Activated naive CD4-positive, alpha-beta T cell treated with anti-CD3 and anti-CD28 coated beads, Interleukin-2, amount 50 U/mL, for 72 hours (primary cell): Measurements from ENCODE around the gene LRRC47. TPM values are rescaled to one million over a fixed set of nuclear protein-coding genes. Genes with fewer than 3 reads are reported as not detected.

Experiments used
- ATAC-seq, 2 donors: fragments of 150-1000 bp; cut with Tn5 transposase; 2 replicates each; pipeline ENCODE4 v1.10.0; 2021; ENCODE audit warnings: mild to moderate bottlenecking in 2 of 2, moderate library complexity in 2 of 2
- DNase-seq, 2 donors: peaks; one replicate each; pipeline ENCODE4 v3.0.0; 2021 to 2022; ENCODE audit warnings: low spot score in 2 of 2
- H3K27ac Mint-ChIP-seq, 2 donors: one replicate each; pipeline ENCODE4 v1.8.0; 2022; ENCODE audit warnings: mild to moderate bottlenecking in 2 of 2, mixed read lengths in 2 of 2
- H3K36me3 Mint-ChIP-seq, 2 donors: one replicate each; pipeline ENCODE4 v1.8.0; 2022; ENCODE audit warnings: mixed read lengths in 2 of 2
- H3K9me3 Mint-ChIP-seq, 2 donors: one replicate each; pipeline ENCODE4 v1.8.0; 2022; ENCODE audit warnings: mixed read lengths in 2 of 2
- total RNA-seq, 2 donors: library from RNA; stranded (reverse); gene quantifications; one replicate each; pipeline ENCODE4 v1.2.3, GENCODE V29; 2022

The LRRC47 gene
- total RNA-seq, 2 donors from 2014 or later, result 26.8 to 33.9 TPM

- H3K36me3 Mint-ChIP-seq, result no peaks in the 10 kb centered on the region
- H3K9me3 Mint-ChIP-seq, result no peaks in the 10 kb centered on the region
- DNase-seq (no peak), ATAC-seq (no peak)
- no peak overlapping the region for H3K27ac Mint-ChIP-seq
These were observed 59.6 kb downstream of the LRRC47 start for GRCh38 chr1:3736708-3737107.

- no peak for ATAC-seq
- H3K27ac Mint-ChIP-seq, result peak overlapping the region in 1 of 2 donors; percentile 55
These were observed 60.2 kb downstream of the LRRC47 start for GRCh38 chr1:3736131-3736561.

DNA sequence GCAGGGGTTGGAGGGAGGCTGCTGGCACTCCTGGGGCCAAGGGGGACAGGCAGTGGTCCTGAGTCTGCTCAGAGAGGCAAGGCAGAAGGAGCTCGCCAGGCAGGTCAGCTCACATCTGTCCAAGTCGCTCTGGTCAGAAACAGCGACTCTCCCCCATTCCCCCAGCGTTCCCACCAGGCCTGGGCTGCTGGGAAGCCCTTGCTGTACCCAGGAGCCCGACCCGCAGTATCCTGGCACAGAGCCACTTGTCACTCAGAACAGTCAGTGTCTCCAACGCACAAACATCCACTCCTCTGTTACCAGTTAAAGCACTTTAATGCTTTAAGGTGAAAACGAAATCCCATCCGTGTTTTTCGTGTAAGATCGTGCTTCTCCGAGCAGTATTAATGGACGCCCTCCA lies 60.6 kb downstream of the LRRC47 start:
- no peak for ATAC-seq
- no peak for DNase-seq
- peak overlapping the region in 1 of 2 donors; percentile 55 for H3K27ac Mint-ChIP-seq
- no peaks in the 10 kb centered on the region for H3K9me3 Mint-ChIP-seq
- H3K36me3 Mint-ChIP-seq, result no peaks in the 10 kb centered on the region

More at GRCh38 chr1:3736131-3736561, 60.2 kb downstream of the LRRC47 start:
- Mint-ChIP-seq H3K36me3 (no peaks in the 10 kb centered on the region), H3K9me3 (no peaks in the 10 kb centered on the region)
- no peak for DNase-seq

- H3K27ac Mint-ChIP-seq, result no peak overlapping the region
- no peaks in the 10 kb centered on the region for H3K36me3 Mint-ChIP-seq
- no peaks in the 10 kb centered on the region for H3K9me3 Mint-ChIP-seq
- no peak for ATAC-seq
- no peak for DNase-seq
These were observed 61.1 kb downstream of the LRRC47 start for GRCh38 chr1:3735027-3735681.

DNA sequence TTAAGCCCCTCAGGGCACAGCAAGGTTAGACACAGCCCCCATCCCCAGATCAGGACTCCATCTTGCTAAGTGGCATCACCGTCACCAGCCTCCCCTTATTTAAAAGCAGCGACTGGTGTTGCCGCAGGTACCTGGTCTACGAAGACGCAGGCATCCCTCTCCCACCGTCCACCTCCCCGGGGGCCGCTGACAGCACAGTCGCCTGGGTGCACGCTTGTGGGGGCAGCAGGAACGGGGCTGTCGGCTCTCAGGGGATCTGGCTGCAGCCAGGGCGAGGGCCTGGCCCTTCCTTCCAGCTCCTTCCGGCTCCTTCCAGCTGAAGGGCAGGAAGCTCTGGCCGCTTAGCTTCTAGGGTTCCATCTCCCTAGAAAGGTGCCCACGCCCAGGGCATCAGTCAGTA lies 61.7 kb downstream of the LRRC47 start:
- H3K9me3 Mint-ChIP-seq, result no peaks in the 10 kb centered on the region
- no peak for DNase-seq
- no peak for ATAC-seq
- H3K27ac Mint-ChIP-seq, result no peak overlapping the region
- no peaks in the 10 kb centered on the region for H3K36me3 Mint-ChIP-seq

DNA sequence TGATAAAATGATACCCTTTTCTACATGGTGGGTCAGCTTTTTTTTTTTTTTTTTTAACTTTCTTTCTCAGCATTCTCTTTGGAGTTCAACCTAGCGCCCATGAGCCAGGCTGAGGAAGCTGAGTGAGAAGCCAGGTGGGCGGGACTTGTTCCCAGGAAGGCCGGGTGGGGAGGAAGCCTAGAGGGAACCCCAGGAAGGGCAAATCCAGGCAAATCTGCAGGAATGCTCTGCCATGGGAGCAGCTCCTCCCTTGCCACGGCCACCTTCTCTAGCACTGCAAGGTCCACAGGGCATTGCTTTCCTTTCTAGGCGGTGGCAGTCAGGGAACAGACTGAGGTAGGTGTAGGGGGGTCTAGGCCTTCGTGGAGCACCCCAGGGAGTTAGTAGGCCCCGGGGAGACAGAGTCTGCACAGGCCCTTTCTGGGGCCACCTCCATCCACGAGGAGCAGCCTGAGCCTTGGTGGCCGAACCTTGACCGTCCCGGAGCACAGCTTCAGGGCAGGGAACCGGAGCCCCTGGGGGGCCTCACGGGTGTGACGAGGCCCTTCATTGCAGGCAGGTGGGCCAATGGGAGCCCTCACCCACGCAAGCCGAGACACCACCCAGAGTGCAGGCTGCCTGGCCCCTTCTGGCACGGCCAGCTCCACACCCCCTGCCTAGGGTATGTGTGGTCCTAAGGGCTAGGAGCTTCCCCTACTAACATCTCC lies 62.3 kb downstream of the LRRC47 start:
- Mint-ChIP-seq H3K27ac (no peak overlapping the region), H3K36me3 (no peaks in the 10 kb centered on the region), H3K9me3 (no peaks in the 10 kb centered on the region)
- no peak for ATAC-seq
- no peak for DNase-seq

DNA sequence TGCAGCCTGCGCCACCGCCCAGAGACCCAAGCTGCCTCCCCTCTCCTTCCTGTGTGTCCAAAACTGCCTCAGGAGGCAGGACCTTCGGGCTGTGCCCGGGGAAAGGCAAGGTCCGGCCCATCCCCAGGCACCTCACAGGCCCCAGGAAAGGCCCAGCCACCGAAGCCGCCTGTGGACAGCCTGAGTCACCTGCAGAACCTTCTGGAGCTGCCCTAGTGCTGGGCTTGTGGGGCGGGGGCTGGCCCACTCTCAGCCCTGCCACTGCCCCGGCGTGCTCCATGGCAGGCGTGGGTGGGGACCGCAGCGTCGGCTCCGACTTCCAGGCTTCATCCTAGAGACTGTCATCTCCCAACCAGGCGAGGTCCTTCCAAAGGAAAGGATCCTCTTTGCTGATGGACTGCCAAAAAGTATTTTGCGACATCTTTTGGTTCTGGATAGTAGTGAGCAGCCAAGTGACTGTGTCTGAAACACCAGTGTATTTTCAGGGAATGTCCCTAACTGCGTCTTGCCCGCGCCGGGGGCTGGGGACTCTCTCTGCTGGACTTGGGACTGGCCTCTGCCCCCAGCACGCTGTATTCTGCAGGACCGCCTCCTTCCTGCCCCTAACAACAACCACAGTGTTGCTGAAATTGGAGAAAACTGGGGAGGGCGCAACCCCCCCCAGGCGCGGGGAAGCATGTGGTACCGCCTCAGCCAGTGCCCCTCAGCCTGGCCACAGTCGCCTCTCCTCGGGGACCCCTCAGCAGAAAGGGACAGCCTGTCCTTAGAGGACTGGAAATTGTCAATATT lies 63.0 kb downstream of the LRRC47 start:
- Mint-ChIP-seq H3K36me3 (no peaks in the 10 kb centered on the region), H3K27ac (no peak overlapping the region), H3K9me3 (no peaks in the 10 kb centered on the region)
- DNase-seq, result no peak
- ATAC-seq, result no peak

- Mint-ChIP-seq H3K36me3 (no peaks in the 10 kb centered on the region), H3K27ac (no peak overlapping the region), H3K9me3 (no peaks in the 10 kb centered on the region)
- ATAC-seq (no peak), DNase-seq (no peak)
These were observed 63.7 kb downstream of the LRRC47 start for GRCh38 chr1:3732434-3733093.

GRCh38 chr1:3731583-3732433 lies 64.5 kb downstream of the LRRC47 start:
- Mint-ChIP-seq H3K27ac (no peak overlapping the region), H3K9me3 (no peaks in the 10 kb centered on the region), H3K36me3 (no peaks in the 10 kb centered on the region)
- DNase-seq, result no peak
- no peak for ATAC-seq

GRCh38 chr1:3730543-3731247 lies 65.6 kb downstream of the LRRC47 start:
- Mint-ChIP-seq H3K9me3 (no peaks in the 10 kb centered on the region), H3K36me3 (no peaks in the 10 kb centered on the region), H3K27ac (no peak overlapping the region)
- no peak for ATAC-seq
- DNase-seq, result no peak

GRCh38 chr1:3729594-3730542 lies 66.4 kb downstream of the LRRC47 start:
- no peaks in the 10 kb centered on the region for H3K36me3 Mint-ChIP-seq
- no peak overlapping the region for H3K27ac Mint-ChIP-seq
- no peak for DNase-seq
- H3K9me3 Mint-ChIP-seq, result no peaks in the 10 kb centered on the region
- no peak for ATAC-seq
